SK-N-MC (cell line): ENCODE data around the gene SSPN.
A peak's percentile ranks its signal among the peaks of the same experiment; 100 is the strongest.

Experiments
- DNase-seq: peaks from one replicate; pipeline ENCODE4 v3.0.0-alpha.2; 2011; ENCODE audit warnings: low read depth, low spot score
- H3K27ac ChIP-seq: fragments of 200-600 bp; sonication (generic); 2 replicates; pipeline ENCODE4 v1.5.1; 2016; ENCODE audit warnings: mixed run types
- H3K36me3 ChIP-seq: fragments of 200-600 bp; sonication (generic); 2 replicates; pipeline ENCODE4 v1.6.1; 2017; ENCODE audit warnings: antibody characterized with exemption, low read length, mixed read lengths; ENCODE audit not compliant: insufficient read depth
- H3K4me3 ChIP-seq: fragments of 200-600 bp; sonication (generic); 2 replicates; pipeline ENCODE4 v1.5.1; 2016
- H3K9ac ChIP-seq: fragments of 200-600 bp; sonication (generic); 2 replicates; pipeline ENCODE4 v1.8.0; 2017; ENCODE audit warnings: mixed run types, mixed read lengths; ENCODE audit not compliant: insufficient read length
- H3K9me3 ChIP-seq: fragments of 200-600 bp; sonication (generic); 2 replicates; pipeline ENCODE4 v1.6.1; 2017; ENCODE audit warnings: low read depth, mild to moderate bottlenecking, antibody characterized with exemption, low read length, moderate library complexity, mixed read lengths
- EZH2 ChIP-seq: fragments of 200-600 bp; sonication (generic); IDR thresholded peaks from one replicate; pipeline ENCODE4 v1.6.1; 2017; ENCODE audit warnings: antibody characterized with exemption
- FOXP2 ChIP-seq: optimal IDR thresholded peaks from 2 replicates; pipeline ENCODE3; 2011; ENCODE audit warnings: mild to moderate bottlenecking, moderate library complexity; ENCODE audit not compliant: insufficient read depth; ENCODE audit errors: extremely low read length, control extremely low read depth
- POLR2AphosphoS5 ChIP-seq: IDR thresholded peaks from 2 replicates; pipeline ENCODE4 v1.6.1; 2012; ENCODE audit warnings: mild to moderate bottlenecking, low read depth, low read length, borderline replicate concordance

Gene SSPN

GRCh38 chr12:26195641-26196420 is 458 bp downstream of the SSPN start:
- Histone ChIP-seq H3K36me3 (no peaks in the 10 kb centered on the region), H3K27ac (no peak overlapping the region), H3K4me3 (no peak overlapping the region), H3K9me3 (no peaks in the 10 kb centered on the region), H3K9ac (no peak overlapping the region)
- no peak for DNase-seq
- TF ChIP-seq POLR2AphosphoS5: no peak
- TF ChIP-seq EZH2: no peak
- no peak for TF ChIP-seq FOXP2

- no peaks in the 10 kb centered on the region for H3K9me3 ChIP-seq
- no peak for DNase-seq
- TF ChIP-seq FOXP2 (no peak), POLR2AphosphoS5 (no peak), EZH2 (no peak)
- no peaks in the 10 kb centered on the region for H3K36me3 ChIP-seq
- H3K4me3 ChIP-seq: no peak overlapping the region
- H3K27ac ChIP-seq: no peak overlapping the region
- H3K9ac ChIP-seq: no peak overlapping the region
Observed at GRCh38 chr12:26196421-26196716, 996 bp downstream of the SSPN start.

- no peak for DNase-seq
- H3K27ac ChIP-seq: no peak overlapping the region
Observed at GRCh38 chr12:26197832-26198231, 2.5 kb downstream of the SSPN start.

GRCh38 chr12:26198742-26199141 is 3.4 kb downstream of the SSPN start:
- no peak for DNase-seq
- Histone ChIP-seq H3K27ac (no peak overlapping the region), H3K9ac (no peak overlapping the region), H3K9me3 (no peaks in the 10 kb centered on the region), H3K36me3 (no peaks in the 10 kb centered on the region), H3K4me3 (no peak overlapping the region)
- TF ChIP-seq FOXP2: no peak
- no peak for TF ChIP-seq EZH2
- no peak for TF ChIP-seq POLR2AphosphoS5

More at GRCh38 chr12:26197832-26198231, 2.5 kb downstream of the SSPN start:
- no peak overlapping the region for H3K9ac ChIP-seq
- H3K36me3 ChIP-seq: no peaks in the 10 kb centered on the region
- no peak overlapping the region for H3K4me3 ChIP-seq
- TF ChIP-seq FOXP2: no peak
- no peak for TF ChIP-seq EZH2
- no peak for TF ChIP-seq POLR2AphosphoS5
- H3K9me3 ChIP-seq: no peaks in the 10 kb centered on the region

- Histone ChIP-seq H3K36me3 (no peaks in the 10 kb centered on the region), H3K9me3 (no peaks in the 10 kb centered on the region), H3K9ac (no peak overlapping the region), H3K4me3 (no peak overlapping the region), H3K27ac (no peak overlapping the region)
- TF ChIP-seq FOXP2 (no peak), EZH2 (no peak), POLR2AphosphoS5 (no peak)
- DNase-seq: no peak
Observed at GRCh38 chr12:26203167-26203780, 7.9 kb downstream of the SSPN start.

GRCh38 chr12:26204612-26205289 is 9.4 kb downstream of the SSPN start:
- no peak for TF ChIP-seq EZH2
- no peak for TF ChIP-seq FOXP2
- TF ChIP-seq POLR2AphosphoS5: no peak
- Histone ChIP-seq H3K36me3 (no peaks in the 10 kb centered on the region), H3K9me3 (no peaks in the 10 kb centered on the region), H3K9ac (no peak overlapping the region), H3K27ac (no peak overlapping the region), H3K4me3 (peak overlapping the region; percentile 57)
- no peak for DNase-seq

- Histone ChIP-seq H3K27ac (no peak overlapping the region), H3K36me3 (no peaks in the 10 kb centered on the region), H3K9me3 (no peaks in the 10 kb centered on the region), H3K4me3 (no peak overlapping the region), H3K9ac (no peak overlapping the region)
- TF ChIP-seq FOXP2: no peak
- TF ChIP-seq EZH2: no peak
- no peak for TF ChIP-seq POLR2AphosphoS5
- DNase-seq: no peak
Observed at GRCh38 chr12:26205298-26205697, 9.9 kb downstream of the SSPN start.

GRCh38 chr12:26205941-26206340 is 10.6 kb downstream of the SSPN start:
- Histone ChIP-seq H3K4me3 (no peak overlapping the region), H3K9me3 (no peaks in the 10 kb centered on the region), H3K9ac (no peak overlapping the region), H3K27ac (no peak overlapping the region), H3K36me3 (no peaks in the 10 kb centered on the region)
- TF ChIP-seq EZH2: no peak
- no peak for TF ChIP-seq POLR2AphosphoS5
- TF ChIP-seq FOXP2: no peak
- no peak for DNase-seq
